ENCODE measurements around the gene RUNDC1.

Gene RUNDC1

GRCh38 chr17:43015579-43015978 lies 35.2 kb downstream of the RUNDC1 start:
- in situ Hi-C loops (cut with MboI; ENCODE audit: low sequenced_read_pairs): loop anchor here (25.0 kb wide), 1 partner anchor 297 kb away; no protein-coding TSS in a partner anchor

GRCh38 chr17:43016216-43016615 lies 35.9 kb downstream of the RUNDC1 start:
- in situ Hi-C loops (cut with MboI; ENCODE audit: low sequenced_read_pairs): loop anchor here (25.0 kb wide), 1 partner anchor 296 kb away; no protein-coding TSS in a partner anchor

- in situ Hi-C loops (cut with MboI; ENCODE audit: low sequenced_read_pairs): loop anchor here (25.0 kb wide), 1 partner anchor 294 kb away; no protein-coding TSS in a partner anchor
These were observed 37.9 kb downstream of the RUNDC1 start for GRCh38 chr17:43018008-43018853.

- in situ Hi-C loops (cut with MboI; ENCODE audit: low sequenced_read_pairs): loop anchor here (25.0 kb wide), 1 partner anchor 293 kb away; no protein-coding TSS in a partner anchor
These were observed 38.6 kb downstream of the RUNDC1 start for GRCh38 chr17:43018932-43019331.

- in situ Hi-C loops (cut with MboI; ENCODE audit: low sequenced_read_pairs): loop anchor here (25.0 kb wide), 1 partner anchor 293 kb away; no protein-coding TSS in a partner anchor
These were observed 39.1 kb downstream of the RUNDC1 start for GRCh38 chr17:43019418-43019817.

GRCh38 chr17:43020030-43020621 lies 39.8 kb downstream of the RUNDC1 start:
- in situ Hi-C loops (cut with MboI; ENCODE audit: low sequenced_read_pairs): loop anchor here (25.0 kb wide), 1 partner anchor 292 kb away; no protein-coding TSS in a partner anchor

- in situ Hi-C loops (cut with MboI; ENCODE audit: low sequenced_read_pairs): loop anchor here (25.0 kb wide), 1 partner anchor 291 kb away; no protein-coding TSS in a partner anchor
These were observed 40.7 kb downstream of the RUNDC1 start for GRCh38 chr17:43020789-43021740.

- in situ Hi-C loops (cut with MboI; ENCODE audit: low sequenced_read_pairs): loop anchor here (25.0 kb wide), 1 partner anchor 290 kb away; no protein-coding TSS in a partner anchor
These were observed 41.6 kb downstream of the RUNDC1 start, which contains the start of gene VAT1 for GRCh38 chr17:43021741-43022512. Gene VAT1 (minus strand): TSS chr17:43022385. CDS start chr17:43022322, 63 bp downstream.

- in situ Hi-C loops (cut with MboI; ENCODE audit: low sequenced_read_pairs): loop anchor here (25.0 kb wide), 1 partner anchor 288 kb away; no protein-coding TSS in a partner anchor
These were observed 44.3 kb downstream of the RUNDC1 start, which contains the start of gene RND2 for GRCh38 chr17:43024407-43025289. Gene RND2 (plus strand): TSS chr17:43025231. CDS start chr17:43025348, 117 bp downstream.

- in situ Hi-C loops (cut with MboI; ENCODE audit: low sequenced_read_pairs): no loop called here
These were observed 44.9 kb downstream of the RUNDC1 start for GRCh38 chr17:43025290-43025657.

GRCh38 chr17:43025766-43026537 lies 45.6 kb downstream of the RUNDC1 start:
- in situ Hi-C loops (cut with MboI; ENCODE audit: low sequenced_read_pairs): no loop called here

GRCh38 chr17:43026595-43026994 lies 46.2 kb downstream of the RUNDC1 start:
- in situ Hi-C loops (cut with MboI; ENCODE audit: low sequenced_read_pairs): no loop called here

GRCh38 chr17:43027091-43028032 lies 47.0 kb downstream of the RUNDC1 start:
- in situ Hi-C loops (cut with MboI; ENCODE audit: low sequenced_read_pairs): no loop called here

- in situ Hi-C loops (cut with MboI; ENCODE audit: low sequenced_read_pairs): no loop called here
These were observed 48.0 kb downstream of the RUNDC1 start for GRCh38 chr17:43028221-43028861.

- in situ Hi-C loops (cut with MboI; ENCODE audit: low sequenced_read_pairs): no loop called here
These were observed 49.9 kb downstream of the RUNDC1 start for GRCh38 chr17:43030137-43030767.

- in situ Hi-C loops (cut with MboI; ENCODE audit: low sequenced_read_pairs): no loop called here
These were observed 51.3 kb downstream of the RUNDC1 start for GRCh38 chr17:43031666-43032065.
